Endothelial cell of umbilical vein (primary cell): ENCODE data around the gene JCHAIN. TPM values are rescaled to one million over a fixed set of nuclear protein-coding genes. Genes with fewer than 3 reads are reported as not detected.
A peak's percentile ranks its signal among the peaks of the same experiment; 100 is the strongest.

ENCODE experiments used
- BruUV-seq: library from RNA; stranded (reverse); fragments of 400-500 nt; replicated peaks from 2 replicates; lab custom pipeline; 2021; lab: Mats Ljungman, UMichigan
- CTCF ChIA-PET: fragments of 300-600, 350-600 bp; sonication (Branson Sonifier 250); formaldehyde crosslinking; loops from one replicate; lab custom pipeline; 2021; ENCODE audit warnings: antibody characterized with exemption, inconsistent platforms; lab: Charles Lee
- POLR2A ChIA-PET: fragments of 300-600, 350-600 bp; sonication (Branson Sonifier 250); formaldehyde crosslinking; loops from one replicate; lab custom pipeline; 2021; ENCODE audit warnings: antibody characterized with exemption, inconsistent platforms; lab: Charles Lee
- DNase-seq: peaks from one replicate; pipeline ENCODE4 v3.0.0-alpha.2; 2011; ENCODE audit warnings: low read depth, low spot score
- FAIRE-seq: peaks from 2 replicates; lab custom pipeline; 2011; peaks lifted over from hg19 to GRCh38; lab: Jason Lieb, UNC
- H2AFZ ChIP-seq: 2 replicates; pipeline ENCODE4 v1.6.0; 2012; ENCODE audit warnings: low read depth, low read length, control low read depth, inconsistent platforms
- H3K27ac ChIP-seq: 2 replicates; pipeline ENCODE4 v1.5.1; 2011; ENCODE audit warnings: low read depth, mild to moderate bottlenecking, control low read depth, low read length, moderate library complexity; ENCODE audit not compliant: insufficient read depth
- H3K27me3 ChIP-seq, 2 experiments: 2 replicates each; pipeline versions ENCODE4 v1.6.0 to v1.6.1; 2011; ENCODE audit warnings: low read length in 2 of 2, mixed read lengths in 1 of 2; ENCODE audit not compliant: control insufficient read depth in 2 of 2, insufficient read depth in 2 of 2
- H3K36me3 ChIP-seq, 2 experiments: 2 replicates in 1 of 2; 3 replicates in 1 of 2; pipeline ENCODE4 v1.5.1; 2011; ENCODE audit warnings: low read length in 2 of 2, mild to moderate bottlenecking in 1 of 2, moderate library complexity in 1 of 2; ENCODE audit not compliant: control insufficient read depth in 2 of 2, insufficient read depth in 2 of 2; ENCODE audit errors: extremely low read depth in 1 of 2
- H3K4me1 ChIP-seq: 3 replicates; pipeline ENCODE4 v1.5.1; 2011; ENCODE audit warnings: mild to moderate bottlenecking, low read length; ENCODE audit not compliant: control insufficient read depth, insufficient read depth; ENCODE audit errors: extremely low read depth
- H3K4me2 ChIP-seq: 2 replicates; pipeline ENCODE4 v1.6.1; 2011; ENCODE audit warnings: low read length, control low read depth, mixed read lengths; ENCODE audit not compliant: insufficient read depth
- H3K4me3 ChIP-seq, 3 experiments: fragments of 200-600 bp in 1 of 3; sonication (generic), shearing (Covaris generic) in 1 of 3; replicated peaks in 1 of 3; 2 replicates each; pipeline ENCODE4 v1.5.1; 2011 to 2016; ENCODE audit warnings: control low read depth in 3 of 3, low read length in 3 of 3, mild to moderate bottlenecking in 2 of 3, inconsistent platforms in 1 of 3, low read depth in 1 of 3, moderate library complexity in 1 of 3; ENCODE audit not compliant: insufficient read depth in 1 of 3
- H3K79me2 ChIP-seq: 2 replicates; pipeline ENCODE4 v1.6.0; 2012; ENCODE audit warnings: low read length, inconsistent platforms; ENCODE audit not compliant: control insufficient read depth, insufficient read depth
- H3K9ac ChIP-seq: replicated peaks from 2 replicates; pipeline ENCODE3; 2011; ENCODE audit warnings: low read length, control low read depth; ENCODE audit not compliant: insufficient read depth; ENCODE audit errors: extremely low read depth
- H3K9me1 ChIP-seq: replicated peaks from 3 replicates; pipeline ENCODE4 v1.6.0; 2011; ENCODE audit warnings: mild to moderate bottlenecking, low read length; ENCODE audit not compliant: control insufficient read depth, insufficient read depth; ENCODE audit errors: extremely low read depth
- H3K9me3 ChIP-seq: replicated peaks from 2 replicates; pipeline ENCODE4 v1.5.1; 2012; ENCODE audit warnings: low read length, inconsistent platforms; ENCODE audit not compliant: control insufficient read depth, insufficient read depth
- H4K20me1 ChIP-seq: replicated peaks from 2 replicates; pipeline ENCODE3; 2011; ENCODE audit warnings: mild to moderate bottlenecking, low read length; ENCODE audit not compliant: control insufficient read depth, insufficient read depth; ENCODE audit errors: extremely low read depth
- EZH2 ChIP-seq: IDR thresholded peaks from 2 replicates; pipeline ENCODE4 v1.6.1; 2012; ENCODE audit warnings: borderline replicate concordance, low read depth, mild to moderate bottlenecking, moderate library complexity, low read length, inconsistent platforms; ENCODE audit not compliant: severe bottlenecking
- FOS ChIP-seq: IDR thresholded peaks from 2 replicates; pipeline ENCODE4 v1.6.1; 2011; ENCODE audit warnings: mild to moderate bottlenecking, low read length, moderate library complexity, borderline replicate concordance; ENCODE audit not compliant: insufficient read depth
- GATA2 ChIP-seq: IDR thresholded peaks from 2 replicates; pipeline ENCODE4 v1.7.0; 2011; ENCODE audit warnings: low read depth, mild to moderate bottlenecking, moderate library complexity, mixed read lengths, low read length; ENCODE audit not compliant: insufficient read length, insufficient read depth
- JUN ChIP-seq: IDR thresholded peaks from 2 replicates; pipeline ENCODE4 v1.6.1; 2011; ENCODE audit warnings: borderline replicate concordance, low read depth; ENCODE audit not compliant: insufficient read length, insufficient read depth
- MYC ChIP-seq: IDR thresholded peaks from one replicate; pipeline ENCODE4 v1.6.1; 2011; ENCODE audit warnings: mild to moderate bottlenecking, low read depth, low read length
- POLR2A ChIP-seq: IDR thresholded peaks from 2 replicates; pipeline ENCODE4 v1.6.1; 2012; ENCODE audit warnings: low read depth, mild to moderate bottlenecking, control low read depth, low read length
- POLR2AphosphoS5 ChIP-seq: IDR thresholded peaks from 2 replicates; pipeline ENCODE4 v1.6.1; 2012; ENCODE audit warnings: low read depth, mild to moderate bottlenecking, control low read depth, low read length, moderate library complexity; ENCODE audit not compliant: insufficient read depth
- dilution Hi-C: fragments of 300-500 bp; cut with MboI; formaldehyde crosslinking; loops from one replicate; pipeline ENCODE4 v1.15.0; 2019; ENCODE audit warnings: low sequenced_read_pairs; ENCODE audit not compliant: extremely low pct_ligation_motif_present
- intact Hi-C: fragments of 100-400 bp; cut with micrococcal nuclease; formaldehyde crosslinking; loops from one replicate; pipeline ENCODE4 v1.10.0; 2022
- polyA plus RNA-seq, 4 experiments: library from polyadenylated mRNA; depleted of rRNA in 3 of 4; stranded (reverse) in 3 of 4; unstranded in 1 of 4; fragments of >200 nt; gene quantifications; 2 replicates each; pipeline versions ENCODE4 v1.2.1 to v1.2.3, GENCODE V29; 2011 to 2012; ENCODE audit warnings: missing spikeins in 1 of 4
- total RNA-seq: library from RNA; stranded (reverse); gene quantifications from 2 replicates; pipeline ENCODE4 v1.2.3, GENCODE V29; 2021
- TF ChIP-seq, protein P1 (sequence below): IDR thresholded peaks from 2 replicates; pipeline ENCODE4 v1.6.1; 2011; ENCODE audit not compliant: insufficient read depth, insufficient read length
- TF ChIP-seq, protein P2 (sequence below), 2 donors: IDR thresholded peaks; 1 replicate in 1 of 2; 2 replicates in 1 of 2; pipeline ENCODE4 v1.5.1; 2011; ENCODE audit warnings: low read length in 2 of 2, mild to moderate bottlenecking in 2 of 2, moderate library complexity in 2 of 2, control low read depth in 1 of 2, inconsistent platforms in 1 of 2, low read depth in 1 of 2; ENCODE audit not compliant: insufficient read depth in 1 of 2; ENCODE audit errors: extremely low read depth in 1 of 2

JCHAIN gene
- total and polyA plus RNA-seq, 2 donors (not counting 3 experiments of a cell fraction or from before 2014, with no cell fraction given), result not detected

DNA sequence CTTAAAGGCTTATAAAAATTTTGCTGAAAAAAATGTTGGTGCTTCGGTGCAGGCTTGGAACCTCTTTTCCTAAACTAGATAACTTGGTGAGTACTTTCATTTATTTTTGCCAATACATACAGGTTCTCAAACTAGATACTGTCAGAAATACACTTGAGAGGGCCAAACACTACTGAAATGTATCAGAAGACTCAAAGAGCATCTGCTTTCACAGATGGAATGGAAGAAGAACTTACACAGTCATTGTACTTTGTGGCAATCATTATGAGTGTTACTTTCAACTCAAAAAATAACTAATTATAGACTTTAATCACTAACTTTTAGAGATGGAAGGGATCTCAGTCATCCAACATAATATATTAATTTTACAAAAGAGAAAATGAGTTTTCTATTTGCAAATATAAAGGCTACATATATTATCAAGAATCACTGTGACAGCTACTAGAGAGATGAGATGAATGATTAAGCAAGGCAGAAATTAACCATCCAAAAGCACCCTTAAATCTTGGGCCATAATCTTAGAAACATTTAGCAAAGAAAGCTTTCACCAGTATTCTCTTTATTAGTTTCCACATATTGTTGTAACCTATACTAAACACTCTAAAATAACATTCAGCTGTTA, 36.7 kb downstream of the JCHAIN start:
- H3K36me3 ChIP-seq, result no peaks in the 10 kb centered on the region
- H3K9me3 ChIP-seq, result no peaks in the 10 kb centered on the region
- H2AFZ ChIP-seq, result no peak overlapping the region
- no peak overlapping the region for H3K27ac ChIP-seq
- DNase-seq (no peak), FAIRE-seq (no peak)
- H3K79me2 ChIP-seq, result no peaks in the 10 kb centered on the region
- H3K27me3 ChIP-seq, result no peaks in the 10 kb centered on the region
- H3K4me1 ChIP-seq, result peaks cover 27% of the 10 kb centered on the region
- intact Hi-C loops (no loop called here), dilution Hi-C loops (no loop called here)
- POLR2A ChIA-PET, result no interaction called here
- no TSS peak for BruUV-seq
- H4K20me1 ChIP-seq, result no peaks in the 10 kb centered on the region
- CTCF ChIA-PET, result interaction anchor here (1.0 to 1.3 kb wide), 2 partner anchors 18 to 28 kb away, joined by 3 read pairs; no protein-coding TSS in a partner anchor
- H3K9ac ChIP-seq, result no peak overlapping the region
- H3K9me1 ChIP-seq, result no peaks in the 10 kb centered on the region
- TF ChIP-seq JUN (no peak), GATA2 (no peak), POLR2A (no peak)
- H3K4me3 ChIP-seq, result no peak overlapping the region
- H3K4me2 ChIP-seq, result no peak overlapping the region

DNA sequence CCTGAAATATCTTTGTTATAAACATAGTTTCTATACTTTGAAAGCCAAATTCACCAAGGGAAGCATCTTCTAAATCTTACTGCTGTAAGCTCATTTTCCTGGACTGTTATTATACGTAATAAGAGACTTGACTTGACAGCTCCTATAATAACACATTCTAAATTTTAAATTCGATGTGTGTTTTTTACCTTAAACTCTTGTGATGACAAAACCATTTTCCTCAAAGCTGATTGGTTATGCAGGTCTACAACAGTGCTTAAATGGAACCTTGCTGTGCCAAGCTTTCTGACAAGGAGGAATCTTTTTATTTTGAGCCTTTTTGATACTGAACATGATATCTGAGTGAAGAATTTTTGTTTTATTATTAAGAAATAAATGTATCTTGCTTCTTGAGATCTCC, 37.9 kb downstream of the JCHAIN start, which contains the start of gene ENAM:
TSS of gene ENAM (plus strand) at position 301 of the 400 bp plus-strand sequence. CDS start 757 bp downstream, outside the sequence.
- Histone ChIP-seq H3K9ac (no peak within 1 kb of the TSS), H3K9me3 (no peaks in the 10 kb centered on the region), H3K4me3 (no peak within 1 kb of the TSS), H3K27ac (no peak within 1 kb of the TSS), H3K4me2 (no peak within 1 kb of the TSS), H3K36me3 (no peaks in the 10 kb centered on the region), H2AFZ (peak within 1 kb of the TSS; percentile 3), H3K27me3 (no peaks in the 10 kb centered on the region), H4K20me1 (no peaks in the 10 kb centered on the region), H3K9me1 (no peaks in the 10 kb centered on the region), H3K79me2 (no peaks in the 10 kb centered on the region), H3K4me1 (peaks cover 27% of the 10 kb centered on the region)
- CTCF ChIA-PET, result interaction anchor here (0.7 to 1.4 kb wide), 4 partner anchors 19 to 381 kb away, joined by 3 read pairs; no protein-coding TSS in a partner anchor
- no peak for FAIRE-seq
- POLR2A ChIA-PET, result no interaction called here
- TF ChIP-seq GATA2 (no peak), MYC (no peak), FOS (no peak), POLR2A (no peak), EZH2 (no peak), JUN (no peak), POLR2AphosphoS5 (no peak)
- TF ChIP-seq, protein P1, sequence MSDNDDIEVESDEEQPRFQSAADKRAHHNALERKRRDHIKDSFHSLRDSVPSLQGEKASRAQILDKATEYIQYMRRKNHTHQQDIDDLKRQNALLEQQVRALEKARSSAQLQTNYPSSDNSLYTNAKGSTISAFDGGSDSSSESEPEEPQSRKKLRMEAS, result no peak
- TF ChIP-seq, protein P2, sequence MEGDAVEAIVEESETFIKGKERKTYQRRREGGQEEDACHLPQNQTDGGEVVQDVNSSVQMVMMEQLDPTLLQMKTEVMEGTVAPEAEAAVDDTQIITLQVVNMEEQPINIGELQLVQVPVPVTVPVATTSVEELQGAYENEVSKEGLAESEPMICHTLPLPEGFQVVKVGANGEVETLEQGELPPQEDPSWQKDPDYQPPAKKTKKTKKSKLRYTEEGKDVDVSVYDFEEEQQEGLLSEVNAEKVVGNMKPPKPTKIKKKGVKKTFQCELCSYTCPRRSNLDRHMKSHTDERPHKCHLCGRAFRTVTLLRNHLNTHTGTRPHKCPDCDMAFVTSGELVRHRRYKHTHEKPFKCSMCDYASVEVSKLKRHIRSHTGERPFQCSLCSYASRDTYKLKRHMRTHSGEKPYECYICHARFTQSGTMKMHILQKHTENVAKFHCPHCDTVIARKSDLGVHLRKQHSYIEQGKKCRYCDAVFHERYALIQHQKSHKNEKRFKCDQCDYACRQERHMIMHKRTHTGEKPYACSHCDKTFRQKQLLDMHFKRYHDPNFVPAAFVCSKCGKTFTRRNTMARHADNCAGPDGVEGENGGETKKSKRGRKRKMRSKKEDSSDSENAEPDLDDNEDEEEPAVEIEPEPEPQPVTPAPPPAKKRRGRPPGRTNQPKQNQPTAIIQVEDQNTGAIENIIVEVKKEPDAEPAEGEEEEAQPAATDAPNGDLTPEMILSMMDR (IDR thresholded peaks at IDR 0.05; ENCODE audit: extremely low read depth in 1 of 2, insufficient read depth in 1 of 2, low read depth in 1 of 2, low read length in 2 of 2), result no peak
- DNase-seq, result no peak
- dilution Hi-C loops (no loop called here), intact Hi-C loops (no loop called here)
- BruUV-seq, result no TSS peak
